CD14-positive monocyte (primary cell): Measurements from ENCODE around the gene SNAP91. TPM values are rescaled to one million over a fixed set of nuclear protein-coding genes. Genes with fewer than 3 reads are reported as not detected.

ENCODE experiments used
- DNase-seq, 3 donors: peaks; one replicate each; pipeline ENCODE4 v3.0.0-alpha.2; 2011 to 2022
- H2AFZ ChIP-seq: 2 replicates; pipeline ENCODE4 v1.6.0; 2012; ENCODE audit warnings: mild to moderate bottlenecking, low read depth, low read length, inconsistent platforms; ENCODE audit not compliant: insufficient read depth, poor library complexity, severe bottlenecking
- H3K27ac ChIP-seq, 2 donors: 1 replicate in 1 of 2; 2 replicates in 1 of 2; pipeline ENCODE4 v1.5.1; 2012 to 2013; ENCODE audit warnings: low read length in 2 of 2, control low read depth in 1 of 2, inconsistent platforms in 1 of 2, low read depth in 1 of 2, mild to moderate bottlenecking in 1 of 2
- H3K27me3 ChIP-seq, 2 donors: one replicate each; pipeline versions ENCODE4 v1.6.0 to v1.6.1; 2011 to 2013; ENCODE audit warnings: low read length in 2 of 2; ENCODE audit not compliant: control insufficient read depth in 2 of 2, insufficient read depth in 2 of 2
- H3K36me3 ChIP-seq, 2 donors: replicated peaks in 1 of 2; 1 replicate in 1 of 2; 2 replicates in 1 of 2; pipeline versions ENCODE4 v1.5.1 to v1.6.1; 2012 to 2013; ENCODE audit warnings: low read length in 2 of 2, control low read depth in 1 of 2, inconsistent platforms in 1 of 2, mild to moderate bottlenecking in 1 of 2; ENCODE audit not compliant: insufficient read depth in 2 of 2, control insufficient read depth in 1 of 2
- H3K4me1 ChIP-seq, 2 donors: 1 replicate in 1 of 2; 2 replicates in 1 of 2; pipeline versions ENCODE4 v1.5.1 to v1.6.1; 2012 to 2013; ENCODE audit warnings: low read length in 2 of 2, control low read depth in 1 of 2, inconsistent platforms in 1 of 2, mild to moderate bottlenecking in 1 of 2, moderate library complexity in 1 of 2; ENCODE audit not compliant: insufficient read depth in 2 of 2, control insufficient read depth in 1 of 2
- H3K4me2 ChIP-seq: replicated peaks from 2 replicates; pipeline ENCODE3; 2012; ENCODE audit warnings: low read length, moderate library complexity, mild to moderate bottlenecking; ENCODE audit not compliant: poor library complexity, severe bottlenecking; ENCODE audit errors: extremely low read depth
- H3K4me3 ChIP-seq, 3 experiments: fragments of 200-600 bp in 1 of 3; sonication (generic) in 1 of 3; replicated peaks in 1 of 3; 1 replicate in 2 of 3; 2 replicates in 1 of 3; pipeline ENCODE4 v1.5.1; 2011 to 2013; ENCODE audit warnings: low read length in 3 of 3, mild to moderate bottlenecking in 3 of 3, control low read depth in 2 of 3, low read depth in 2 of 3, inconsistent platforms in 1 of 3, moderate library complexity in 1 of 3
- H3K79me2 ChIP-seq: 2 replicates; pipeline ENCODE4 v1.6.0; 2012; ENCODE audit warnings: mild to moderate bottlenecking, control low read depth, inconsistent platforms, low read length, moderate library complexity; ENCODE audit not compliant: insufficient read depth
- H3K9ac ChIP-seq: 2 replicates; pipeline ENCODE4 v1.6.0; 2017; ENCODE audit warnings: low read length, mild to moderate bottlenecking; ENCODE audit not compliant: insufficient read depth, poor library complexity, severe bottlenecking
- H3K9me3 ChIP-seq, 2 donors: replicated peaks in 1 of 2; 1 replicate in 1 of 2; 2 replicates in 1 of 2; pipeline versions ENCODE4 v1.5.1 to v1.6.1; 2012 to 2013; ENCODE audit warnings: low read length in 2 of 2, control low read depth in 1 of 2; ENCODE audit not compliant: control insufficient read depth in 1 of 2, insufficient read depth in 1 of 2
- H4K20me1 ChIP-seq: 2 replicates; pipeline ENCODE4 v1.6.0; 2012; ENCODE audit warnings: mild to moderate bottlenecking, low read length, control low read depth, moderate library complexity; ENCODE audit not compliant: insufficient read depth
- H3K27ac Mint-ChIP-seq, 7 donors: one replicate each; pipeline ENCODE4 v1.8.0; 2020; ENCODE audit warnings: mild to moderate bottlenecking in 7 of 7, mixed read lengths in 7 of 7, moderate library complexity in 6 of 7, inconsistent platforms in 2 of 7
- H3K27me3 Mint-ChIP-seq, 3 donors: one replicate each; pipeline ENCODE4 v1.8.0; 2021 to 2022; ENCODE audit warnings: low read depth in 3 of 3, mild to moderate bottlenecking in 3 of 3, mixed read lengths in 3 of 3, moderate library complexity in 3 of 3, inconsistent platforms in 1 of 3
- H3K36me3 Mint-ChIP-seq, 2 donors: one replicate each; pipeline ENCODE4 v1.8.0; 2020; ENCODE audit warnings: mixed read lengths in 2 of 2, inconsistent platforms in 1 of 2, mild to moderate bottlenecking in 1 of 2
- H3K4me1 Mint-ChIP-seq: one replicate; pipeline ENCODE4 v1.8.0; 2020; ENCODE audit warnings: mild to moderate bottlenecking, mixed read lengths
- H3K4me3 Mint-ChIP-seq, 2 donors: one replicate each; pipeline ENCODE4 v1.8.0; 2020; ENCODE audit warnings: mild to moderate bottlenecking in 2 of 2, mixed read lengths in 2 of 2, moderate library complexity in 1 of 2
- H3K9me3 Mint-ChIP-seq, 7 donors: one replicate each; pipeline ENCODE4 v1.8.0; 2020 to 2022; ENCODE audit warnings: mixed read lengths in 7 of 7, mild to moderate bottlenecking in 6 of 7, moderate library complexity in 6 of 7, inconsistent platforms in 2 of 7
- CTCF ChIP-seq: fragments of 200-600 bp; IDR thresholded peaks from one replicate; pipeline ENCODE4 v1.8.0; 2022; ENCODE audit warnings: antibody characterized with exemption, mild to moderate bottlenecking
- WGBS: methylation state at CpG from one replicate; pipeline ENCODE4 v1.1.5; 2013; ENCODE audit warnings: missing lambda C conversion rate; ENCODE audit not compliant: insufficient coverage; 5-methylcytosine and 5-hydroxymethylcytosine counted together
- intact Hi-C, 2 donors: fragments of 100-400 bp; cut with micrococcal nuclease; formaldehyde crosslinking; loops; one replicate each; pipeline versions ENCODE4 v1.15.0 to v1.15.1; 2023
- polyA plus RNA-seq, 3 donors: library from polyadenylated mRNA; depleted of rRNA in 1 of 3; unstranded in 2 of 3; stranded (reverse) in 1 of 3; fragments of 300-500 nt in 2 of 3; fragments of >200 nt in 1 of 3; fragmentation: Illumina TruSeq in 2 of 3; gene quantifications; 1 replicate in 2 of 3; 2 replicates in 1 of 3; pipeline ENCODE4 v1.2.3, GENCODE V29; 2012 to 2021

Gene SNAP91
- polyA plus RNA-seq, 3 donors: not detected

- Histone ChIP-seq H3K9me3 (peaks cover 0 to under 1% of the 10 kb centered on the region in 2 donors), H3K4me1 (no peaks in the 10 kb centered on the region), H2AFZ (no peak overlapping the region), H3K27ac (no peak overlapping the region), H4K20me1 (no peaks in the 10 kb centered on the region), H3K4me3 (no peak overlapping the region), H3K27me3 (peaks cover 14 to 24% of the 10 kb centered on the region in 2 donors), H3K4me2 (no peak overlapping the region), H3K9ac (no peak overlapping the region), H3K79me2 (no peaks in the 10 kb centered on the region), H3K36me3 (no peaks in the 10 kb centered on the region)
- Mint-ChIP-seq H3K27me3 (peaks cover 16 to 32% (median 26%) of the 10 kb centered on the region in 3 donors), H3K4me1 (no peaks in the 10 kb centered on the region), H3K9me3 (peaks cover 0 to 2% (median 0%) of the 10 kb centered on the region in 7 donors), H3K36me3 (no peaks in the 10 kb centered on the region), H3K27ac (no peak overlapping the region), H3K4me3 (no peak overlapping the region)
- intact Hi-C loops: no loop called here
- whole genome bisulfite sequencing: no CpG with 5 or more reads among the region's 1 CpG
- DNase-seq: no peak
- no peak for TF ChIP-seq CTCF
These were observed 6.8 kb downstream of the SNAP91 start for GRCh38 chr6:83702077-83702476.

GRCh38 chr6:83696674-83697073 is 12.2 kb downstream of the SNAP91 start:
- Histone ChIP-seq H3K4me2 (no peak overlapping the region), H3K9ac (no peak overlapping the region)

More at GRCh38 chr6:83696674-83697073, 12.2 kb downstream of the SNAP91 start:
- DNase-seq: no peak
- WGBS: no CpG with 5 or more reads among the region's 1 CpG
- intact Hi-C loops: no loop called here
- Histone ChIP-seq H3K79me2 (no peaks in the 10 kb centered on the region), H3K36me3 (no peaks in the 10 kb centered on the region), H4K20me1 (no peaks in the 10 kb centered on the region), H3K4me3 (no peak overlapping the region), H3K9me3 (no peaks in the 10 kb centered on the region), H3K27me3 (no peaks in the 10 kb centered on the region), H3K27ac (no peak overlapping the region), H3K4me1 (no peaks in the 10 kb centered on the region), H2AFZ (no peak overlapping the region)
- Mint-ChIP-seq H3K4me1 (no peaks in the 10 kb centered on the region), H3K9me3 (peaks cover 0 to 7% (median 3%) of the 10 kb centered on the region in 7 donors), H3K27ac (no peak overlapping the region), H3K4me3 (no peak overlapping the region), H3K27me3 (peaks cover 0 to 5% (median 4%) of the 10 kb centered on the region in 3 donors), H3K36me3 (no peaks in the 10 kb centered on the region)
- TF ChIP-seq CTCF: no peak
